ENCODE results near the gene JMJD1C.

GRCh38 chr10:63478564-63478963 is 12.8 kb upstream of the JMJD1C start:
- TF ChIP-seq ZNF501 (tag by site-specific recombination; IDR thresholded peaks at IDR 0.05) (no peak), CTCF (tag by site-specific recombination; IDR thresholded peaks at IDR 0.05) (no peak), ZNF23 (tag by site-specific recombination; IDR thresholded peaks at IDR 0.05; ENCODE audit: borderline replicate concordance) (no peak), AEBP2 (tag by site-specific recombination; IDR thresholded peaks at IDR 0.05; ENCODE audit: borderline replicate concordance) (no peak), ZBTB7A (tag by site-specific recombination; IDR thresholded peaks at IDR 0.05; ENCODE audit: low read depth) (no peak), ZNF416 (tag by site-specific recombination; IDR thresholded peaks at IDR 0.05) (no peak), ZBTB48 (tag by site-specific recombination; IDR thresholded peaks at IDR 0.05) (no peak), PRDM1 (tag by site-specific recombination; IDR thresholded peaks at IDR 0.05) (no peak), ZNF707 (tag by site-specific recombination; IDR thresholded peaks at IDR 0.05) (no peak)
- TF ChIP-seq, protein P1, sequence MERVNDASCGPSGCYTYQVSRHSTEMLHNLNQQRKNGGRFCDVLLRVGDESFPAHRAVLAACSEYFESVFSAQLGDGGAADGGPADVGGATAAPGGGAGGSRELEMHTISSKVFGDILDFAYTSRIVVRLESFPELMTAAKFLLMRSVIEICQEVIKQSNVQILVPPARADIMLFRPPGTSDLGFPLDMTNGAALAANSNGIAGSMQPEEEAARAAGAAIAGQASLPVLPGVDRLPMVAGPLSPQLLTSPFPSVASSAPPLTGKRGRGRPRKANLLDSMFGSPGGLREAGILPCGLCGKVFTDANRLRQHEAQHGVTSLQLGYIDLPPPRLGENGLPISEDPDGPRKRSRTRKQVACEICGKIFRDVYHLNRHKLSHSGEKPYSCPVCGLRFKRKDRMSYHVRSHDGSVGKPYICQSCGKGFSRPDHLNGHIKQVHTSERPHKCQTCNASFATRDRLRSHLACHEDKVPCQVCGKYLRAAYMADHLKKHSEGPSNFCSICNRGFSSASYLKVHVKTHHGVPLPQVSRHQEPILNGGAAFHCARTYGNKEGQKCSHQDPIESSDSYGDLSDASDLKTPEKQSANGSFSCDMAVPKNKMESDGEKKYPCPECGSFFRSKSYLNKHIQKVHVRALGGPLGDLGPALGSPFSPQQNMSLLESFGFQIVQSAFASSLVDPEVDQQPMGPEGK (tag by site-specific recombination; IDR thresholded peaks at IDR 0.05) = no peak

Measured in HEK293 (cell line).